Neural cell (in vitro differentiated cells): ENCODE measurements around the gene PLEKHG5. TPM values are rescaled to one million over a fixed set of nuclear protein-coding genes. Genes with fewer than 3 reads are reported as not detected.

ENCODE experiments used
- H2AFZ ChIP-seq: fragments of 200-600, 300-800 bp; sonication (generic), shearing (Covaris generic); 2 replicates; pipeline ENCODE4 v1.6.0; 2014; ENCODE audit warnings: low read depth, mild to moderate bottlenecking, antibody characterized with exemption, low read length, moderate library complexity
- H3F3A ChIP-seq: fragments of 200-600 bp; shearing (Covaris generic); 2 replicates; pipeline ENCODE4 v1.6.1; 2016; ENCODE audit warnings: mild to moderate bottlenecking, moderate library complexity, mixed read lengths, antibody characterized with exemption, low read length; ENCODE audit not compliant: insufficient read depth, poor library complexity, severe bottlenecking
- H3K27ac ChIP-seq: fragments of 200-600, 300-800 bp; sonication (generic), shearing (Covaris generic); 2 replicates; pipeline ENCODE4 v1.5.1; 2014; ENCODE audit warnings: mild to moderate bottlenecking, low read length, moderate library complexity
- H3K27me3 ChIP-seq: fragments of 300-800, 200-600 bp; sonication (generic), shearing (Covaris generic); 2 replicates; pipeline ENCODE4 v1.6.0; 2014; ENCODE audit warnings: mild to moderate bottlenecking, low read depth, low read length, moderate library complexity; ENCODE audit not compliant: insufficient read depth
- H3K36me3 ChIP-seq: fragments of 300-800, 200-600 bp; sonication (generic), shearing (Covaris generic); 2 replicates; pipeline ENCODE4 v1.5.1; 2014; ENCODE audit warnings: mild to moderate bottlenecking, antibody characterized with exemption, low read length, moderate library complexity; ENCODE audit not compliant: insufficient read depth
- H3K4me2 ChIP-seq: fragments of 300-800, 200-600 bp; sonication (generic), shearing (Covaris generic); 2 replicates; pipeline ENCODE4 v1.6.0; 2014; ENCODE audit warnings: mild to moderate bottlenecking, low read length
- H3K4me3 ChIP-seq: fragments of 300-800, 200-600 bp; sonication (generic), shearing (Covaris generic); 2 replicates; pipeline ENCODE4 v1.5.1; 2014; ENCODE audit warnings: mild to moderate bottlenecking, low read length, moderate library complexity
- H3K79me2 ChIP-seq: fragments of 200-600 bp; shearing (Covaris generic); replicated peaks from 2 replicates; pipeline ENCODE4 v1.6.0; 2014; ENCODE audit warnings: mild to moderate bottlenecking, low read length, moderate library complexity; ENCODE audit not compliant: insufficient read depth
- H3K9ac ChIP-seq: fragments of 300-800, 200-600 bp; sonication (generic), shearing (Covaris generic); 2 replicates; pipeline ENCODE4 v1.6.1; 2016; ENCODE audit warnings: mild to moderate bottlenecking, low read length, mixed read lengths
- H3K9me2 ChIP-seq: fragments of 200-600 bp; shearing (Covaris generic); 2 replicates; pipeline ENCODE4 v1.6.1; 2016; ENCODE audit warnings: mild to moderate bottlenecking, low read length, mixed read lengths; ENCODE audit not compliant: insufficient read depth
- H3K9me3 ChIP-seq: fragments of 200-600, 300-800 bp; sonication (generic), shearing (Covaris generic); 2 replicates; pipeline ENCODE4 v1.6.1; 2016; ENCODE audit warnings: mild to moderate bottlenecking, mixed run types, low read length, moderate library complexity, mixed read lengths
- H4K20me1 ChIP-seq: fragments of 200-600 bp; shearing (Covaris generic); 2 replicates; pipeline ENCODE4 v1.6.1; 2016; ENCODE audit warnings: mild to moderate bottlenecking, mixed run types; ENCODE audit not compliant: insufficient read depth
- EP300 ChIP-seq: fragments of 450-650 bp; conservative IDR thresholded peaks from 2 replicates; pipeline ENCODE4 v1.6.1; 2014; ENCODE audit warnings: antibody characterized with exemption, mild to moderate bottlenecking, moderate library complexity; ENCODE audit not compliant: poor library complexity, severe bottlenecking
- EZH2 ChIP-seq: fragments of 200-600, 300-800 bp; shearing (Covaris generic), sonication (generic); IDR thresholded peaks from 2 replicates; pipeline ENCODE4 v1.6.1; 2014; ENCODE audit warnings: antibody characterized with exemption, low read length, borderline replicate concordance, mild to moderate bottlenecking; ENCODE audit not compliant: insufficient read depth, poor library complexity, severe bottlenecking
- MXI1 ChIP-seq: fragments of 450-650 bp; conservative IDR thresholded peaks from 2 replicates; pipeline ENCODE4 v1.6.1; 2014; ENCODE audit warnings: antibody characterized with exemption, mild to moderate bottlenecking; ENCODE audit not compliant: poor library complexity, severe bottlenecking
- POLR2AphosphoS5 ChIP-seq: IDR thresholded peaks from 2 replicates; pipeline ENCODE4 v1.6.1; 2012
- RAD21 ChIP-seq: fragments of 450-650 bp; conservative IDR thresholded peaks from 2 replicates; pipeline ENCODE4 v1.6.1; 2014; ENCODE audit warnings: antibody characterized with exemption, mild to moderate bottlenecking, moderate library complexity
- REST ChIP-seq: IDR thresholded peaks from 2 replicates; pipeline ENCODE4 v1.6.1; 2012; ENCODE audit warnings: borderline replicate concordance
- SMC3 ChIP-seq: fragments of 450-650 bp; conservative IDR thresholded peaks from 2 replicates; pipeline ENCODE4 v1.6.1; 2014; ENCODE audit warnings: antibody characterized with exemption, mild to moderate bottlenecking, moderate library complexity; ENCODE audit not compliant: poor library complexity
- TAF1 ChIP-seq: IDR thresholded peaks from 2 replicates; pipeline ENCODE4 v1.6.1; 2012; ENCODE audit warnings: low read depth
- polyA plus RNA-seq: library from polyadenylated mRNA; depleted of rRNA; stranded (reverse); fragments of >200 nt; gene quantifications from 2 replicates; pipeline ENCODE4 v1.2.3, GENCODE V29; 2014
- TF ChIP-seq, protein P1 (sequence below): fragments of 450-650 bp; IDR thresholded peaks from 2 replicates; pipeline ENCODE4 v1.5.1; 2014; ENCODE audit warnings: antibody characterized with exemption, mild to moderate bottlenecking, moderate library complexity; ENCODE audit not compliant: poor library complexity, severe bottlenecking

Gene PLEKHG5
- polyA plus RNA-seq, 1 donor from 2014 or later, result 24.0 TPM

DNA sequence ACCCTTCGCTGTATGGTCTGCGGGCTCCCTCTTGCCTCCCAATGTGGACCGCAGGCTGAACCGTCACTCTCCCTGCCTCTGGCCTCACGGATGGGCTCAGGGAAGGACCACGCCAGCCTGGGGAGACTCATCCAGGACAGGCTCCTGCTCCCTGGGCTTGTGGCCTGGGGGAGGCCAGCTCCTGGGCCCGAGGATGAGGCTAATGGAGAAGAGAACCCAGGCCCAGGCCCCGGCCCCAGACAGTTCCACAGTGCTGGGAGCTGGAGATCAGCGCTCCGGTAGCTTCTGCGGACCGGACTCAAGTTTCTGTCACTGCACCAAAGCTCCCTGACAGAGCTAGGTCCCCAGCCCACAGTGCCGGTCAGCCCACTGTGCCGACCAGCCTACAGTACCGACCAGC lies 13.4 kb upstream of the PLEKHG5 start:
- H3F3A ChIP-seq, result no peaks in the 10 kb centered on the region
- no peaks in the 10 kb centered on the region for H3K79me2 ChIP-seq
- no peaks in the 10 kb centered on the region for H3K9me3 ChIP-seq
- no peak overlapping the region for H3K4me3 ChIP-seq
- no peaks in the 10 kb centered on the region for H3K27me3 ChIP-seq
- no peaks in the 10 kb centered on the region for H3K9me2 ChIP-seq
- H3K4me2 ChIP-seq, result no peak overlapping the region
- no peak for TF ChIP-seq RAD21
- TF ChIP-seq EP300, result no peak
- TF ChIP-seq MXI1, result no peak
- TF ChIP-seq SMC3, result no peak
- TF ChIP-seq EZH2, result no peak
- TF ChIP-seq POLR2AphosphoS5, result no peak
- no peak for TF ChIP-seq REST
- TF ChIP-seq TAF1, result no peak
- TF ChIP-seq, protein P1, sequence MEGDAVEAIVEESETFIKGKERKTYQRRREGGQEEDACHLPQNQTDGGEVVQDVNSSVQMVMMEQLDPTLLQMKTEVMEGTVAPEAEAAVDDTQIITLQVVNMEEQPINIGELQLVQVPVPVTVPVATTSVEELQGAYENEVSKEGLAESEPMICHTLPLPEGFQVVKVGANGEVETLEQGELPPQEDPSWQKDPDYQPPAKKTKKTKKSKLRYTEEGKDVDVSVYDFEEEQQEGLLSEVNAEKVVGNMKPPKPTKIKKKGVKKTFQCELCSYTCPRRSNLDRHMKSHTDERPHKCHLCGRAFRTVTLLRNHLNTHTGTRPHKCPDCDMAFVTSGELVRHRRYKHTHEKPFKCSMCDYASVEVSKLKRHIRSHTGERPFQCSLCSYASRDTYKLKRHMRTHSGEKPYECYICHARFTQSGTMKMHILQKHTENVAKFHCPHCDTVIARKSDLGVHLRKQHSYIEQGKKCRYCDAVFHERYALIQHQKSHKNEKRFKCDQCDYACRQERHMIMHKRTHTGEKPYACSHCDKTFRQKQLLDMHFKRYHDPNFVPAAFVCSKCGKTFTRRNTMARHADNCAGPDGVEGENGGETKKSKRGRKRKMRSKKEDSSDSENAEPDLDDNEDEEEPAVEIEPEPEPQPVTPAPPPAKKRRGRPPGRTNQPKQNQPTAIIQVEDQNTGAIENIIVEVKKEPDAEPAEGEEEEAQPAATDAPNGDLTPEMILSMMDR, result no peak
- no peaks in the 10 kb centered on the region for H4K20me1 ChIP-seq
- no peak overlapping the region for H3K9ac ChIP-seq
- no peak overlapping the region for H2AFZ ChIP-seq
- no peak overlapping the region for H3K27ac ChIP-seq
- H3K36me3 ChIP-seq, result no peaks in the 10 kb centered on the region

DNA sequence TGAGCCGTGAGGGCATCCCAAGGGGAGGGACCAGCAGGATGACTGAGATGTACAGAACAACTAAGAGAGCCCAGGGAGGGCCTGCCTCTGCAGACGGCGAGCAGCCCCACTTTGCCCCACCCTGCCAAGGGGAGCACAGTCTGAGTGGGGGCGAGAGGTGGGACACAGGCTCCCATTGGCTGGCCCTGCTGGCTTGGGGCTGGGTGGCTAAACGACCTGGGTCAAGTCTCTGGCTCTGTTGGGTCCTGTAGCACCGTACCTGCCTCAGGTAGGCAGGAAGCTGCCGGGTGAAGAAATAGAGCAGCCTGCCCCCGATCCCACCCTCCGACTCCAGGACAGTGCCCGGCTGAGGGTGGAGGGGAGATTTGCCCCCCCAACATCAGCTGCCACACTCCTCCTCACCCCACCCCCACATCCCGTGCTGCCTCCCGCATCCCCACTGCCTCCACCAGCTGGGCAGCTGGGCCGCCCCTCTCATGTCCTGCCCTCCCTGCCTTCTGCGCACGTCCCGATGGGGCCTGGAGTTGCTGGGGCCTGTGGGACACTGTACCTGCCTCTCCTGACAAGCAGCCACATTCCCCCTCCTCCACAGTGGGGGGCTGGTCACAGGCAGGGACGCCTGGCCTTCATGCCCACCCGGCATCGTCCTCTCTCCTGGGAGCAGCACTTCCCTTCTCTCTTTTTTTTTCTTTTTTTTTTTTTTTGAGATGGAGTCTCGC lies 12.6 kb upstream of the PLEKHG5 start:
- no peaks in the 10 kb centered on the region for H3K79me2 ChIP-seq
- no peaks in the 10 kb centered on the region for H3K9me2 ChIP-seq
- no peak overlapping the region for H3K27ac ChIP-seq
- no peaks in the 10 kb centered on the region for H3K27me3 ChIP-seq
- TF ChIP-seq, protein P1, result no peak
- TF ChIP-seq TAF1, result no peak
- no peak overlapping the region for H3K9ac ChIP-seq
- no peak overlapping the region for H3K4me3 ChIP-seq
- no peaks in the 10 kb centered on the region for H4K20me1 ChIP-seq
- H3K9me3 ChIP-seq, result no peaks in the 10 kb centered on the region
- H3F3A ChIP-seq, result no peaks in the 10 kb centered on the region
- no peak overlapping the region for H3K4me2 ChIP-seq
- no peaks in the 10 kb centered on the region for H3K36me3 ChIP-seq
- no peak overlapping the region for H2AFZ ChIP-seq
